ENCODE data around the gene DNAH8. TPM values are rescaled to one million over a fixed set of nuclear protein-coding genes. Genes with fewer than 3 reads are reported as not detected.

Gene DNAH8
- total and polyA plus RNA-seq, 2 experiments from 2014 or later = 0.03 to 0.15 TPM

GRCh38 chr6:38687043-38687353 lies 28.1 kb upstream of the DNAH8 start:
- H3K27ac ChIP-seq = no peak overlapping the region
- H3K27me3 ChIP-seq = no peaks in the 10 kb centered on the region
- H3K36me3 ChIP-seq (replicated peaks; ENCODE audit: insufficient read depth, low read depth) = no peaks in the 10 kb centered on the region
- TF ChIP-seq EZH2phosphoT487 (IDR thresholded peaks at IDR 0.05; ENCODE audit: low read depth, severe bottlenecking, unreplicated experiment) (no peak), EZH2 (IDR thresholded peaks at IDR 0.05; ENCODE audit: borderline replicate concordance) (no peak)
- TF ChIP-seq, protein P1, sequence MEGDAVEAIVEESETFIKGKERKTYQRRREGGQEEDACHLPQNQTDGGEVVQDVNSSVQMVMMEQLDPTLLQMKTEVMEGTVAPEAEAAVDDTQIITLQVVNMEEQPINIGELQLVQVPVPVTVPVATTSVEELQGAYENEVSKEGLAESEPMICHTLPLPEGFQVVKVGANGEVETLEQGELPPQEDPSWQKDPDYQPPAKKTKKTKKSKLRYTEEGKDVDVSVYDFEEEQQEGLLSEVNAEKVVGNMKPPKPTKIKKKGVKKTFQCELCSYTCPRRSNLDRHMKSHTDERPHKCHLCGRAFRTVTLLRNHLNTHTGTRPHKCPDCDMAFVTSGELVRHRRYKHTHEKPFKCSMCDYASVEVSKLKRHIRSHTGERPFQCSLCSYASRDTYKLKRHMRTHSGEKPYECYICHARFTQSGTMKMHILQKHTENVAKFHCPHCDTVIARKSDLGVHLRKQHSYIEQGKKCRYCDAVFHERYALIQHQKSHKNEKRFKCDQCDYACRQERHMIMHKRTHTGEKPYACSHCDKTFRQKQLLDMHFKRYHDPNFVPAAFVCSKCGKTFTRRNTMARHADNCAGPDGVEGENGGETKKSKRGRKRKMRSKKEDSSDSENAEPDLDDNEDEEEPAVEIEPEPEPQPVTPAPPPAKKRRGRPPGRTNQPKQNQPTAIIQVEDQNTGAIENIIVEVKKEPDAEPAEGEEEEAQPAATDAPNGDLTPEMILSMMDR (IDR thresholded peaks at IDR 0.05; ENCODE audit: poor library complexity) = no peak
- no peak overlapping the region for H2AFZ ChIP-seq
- peaks cover 54% of the 10 kb centered on the region for H3K79me2 ChIP-seq
- no peaks in the 10 kb centered on the region for H3K9me3 ChIP-seq (ENCODE audit: low read depth)
- no peaks in the 10 kb centered on the region for H3K4me1 ChIP-seq (ENCODE audit: insufficient read depth)
- no peak for DNase-seq (ENCODE audit: low spot score)
- no peak overlapping the region for H3K4me2 ChIP-seq
- WGBS (ENCODE audit: low lambda C conversion rate, missing lambda C conversion rate) = 92% methylated on average over 2 of the region's 2 CpGs
- peaks cover 11% of the 10 kb centered on the region for H4K20me1 ChIP-seq (ENCODE audit: insufficient read depth, poor library complexity, severe bottlenecking)
- H3K4me3 ChIP-seq = no peak overlapping the region
- H3K9me2 ChIP-seq (replicated peaks; ENCODE audit: insufficient read depth) = no peaks in the 10 kb centered on the region

DNA sequence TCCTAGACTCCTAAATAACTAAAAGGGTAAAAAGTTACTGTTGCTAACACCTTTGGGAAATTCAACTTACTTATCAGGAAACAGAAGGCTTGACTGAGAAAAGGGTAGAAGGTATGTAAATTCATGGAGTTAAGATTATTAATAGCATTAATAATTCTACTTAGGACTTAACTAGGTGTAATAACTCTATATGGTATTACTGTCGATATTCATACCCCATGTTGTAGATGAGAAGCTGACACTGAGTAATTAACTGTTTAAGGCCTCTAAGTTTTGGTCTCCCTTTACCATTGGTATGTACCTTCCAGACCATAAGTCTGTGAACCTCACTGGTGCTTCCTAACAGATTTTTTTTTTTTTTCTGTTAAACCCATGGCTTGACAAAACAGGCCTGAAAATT lies 27.6 kb upstream of the DNAH8 start:
- Histone ChIP-seq H3K79me2 (peaks cover 60% of the 10 kb centered on the region), H4K20me1 (ENCODE audit: insufficient read depth, poor library complexity, severe bottlenecking) (peaks cover 11% of the 10 kb centered on the region)

GRCh38 chr6:38688579-38689087 lies 26.5 kb upstream of the DNAH8 start:
- peaks cover 69% of the 10 kb centered on the region for H3K79me2 ChIP-seq
- 89% methylated on average over 6 of the region's 6 CpGs for WGBS (ENCODE audit: low lambda C conversion rate, missing lambda C conversion rate)
- no peak overlapping the region for H3K27ac ChIP-seq
- TF ChIP-seq EZH2 (IDR thresholded peaks at IDR 0.05; ENCODE audit: borderline replicate concordance) = no peak
- TF ChIP-seq, protein P1 (IDR thresholded peaks at IDR 0.05; ENCODE audit: poor library complexity) = no peak
- TF ChIP-seq EZH2phosphoT487 (IDR thresholded peaks at IDR 0.05; ENCODE audit: low read depth, severe bottlenecking, unreplicated experiment) = no peak
- no peaks in the 10 kb centered on the region for H3K27me3 ChIP-seq
- no peak overlapping the region for H3K4me3 ChIP-seq
- H4K20me1 ChIP-seq (ENCODE audit: insufficient read depth, poor library complexity, severe bottlenecking) = peaks cover 11% of the 10 kb centered on the region
- no peaks in the 10 kb centered on the region for H3K9me3 ChIP-seq (ENCODE audit: low read depth)
- no peaks in the 10 kb centered on the region for H3K4me1 ChIP-seq (ENCODE audit: insufficient read depth)
- no peaks in the 10 kb centered on the region for H3K36me3 ChIP-seq (replicated peaks; ENCODE audit: insufficient read depth, low read depth)
- no peak overlapping the region for H3K4me2 ChIP-seq
- DNase-seq (ENCODE audit: low spot score) = no peak
- no peak overlapping the region for H2AFZ ChIP-seq
- H3K9me2 ChIP-seq (replicated peaks; ENCODE audit: insufficient read depth) = no peaks in the 10 kb centered on the region

More for the DNA sequence above, 27.6 kb upstream of the DNAH8 start:
- Histone ChIP-seq H3K4me3 (no peak overlapping the region), H3K27ac (no peak overlapping the region), H3K4me1 (ENCODE audit: insufficient read depth) (no peaks in the 10 kb centered on the region), H3K9me3 (ENCODE audit: low read depth) (no peaks in the 10 kb centered on the region), H3K9me2 (replicated peaks; ENCODE audit: insufficient read depth) (no peaks in the 10 kb centered on the region), H3K36me3 (replicated peaks; ENCODE audit: insufficient read depth, low read depth) (no peaks in the 10 kb centered on the region), H3K27me3 (no peaks in the 10 kb centered on the region), H2AFZ (no peak overlapping the region), H3K4me2 (no peak overlapping the region)
- no peak for DNase-seq (ENCODE audit: low spot score)
- TF ChIP-seq, protein P1 (IDR thresholded peaks at IDR 0.05; ENCODE audit: poor library complexity) = no peak
- no peak for TF ChIP-seq EZH2 (IDR thresholded peaks at IDR 0.05; ENCODE audit: borderline replicate concordance)
- TF ChIP-seq EZH2phosphoT487 (IDR thresholded peaks at IDR 0.05; ENCODE audit: low read depth, severe bottlenecking, unreplicated experiment) = no peak
- 100% methylated on average over 1 of the region's 1 CpG for WGBS (ENCODE audit: low lambda C conversion rate, missing lambda C conversion rate)
